Liver (tissue), 9 donors: Measurements from ENCODE around the gene PTPRN2. TPM values are rescaled to one million over a fixed set of nuclear protein-coding genes. Genes with fewer than 3 reads are reported as not detected.

Experiments
- DNase-seq: peaks from one replicate; pipeline ENCODE4 v3.0.0-alpha.2; 2017; ENCODE audit warnings: low spot score
- H3K27ac ChIP-seq, 2 donors: one replicate each; pipeline ENCODE4 v1.7.0; 2013; ENCODE audit warnings: inconsistent platforms in 2 of 2, low read length in 2 of 2, control low read depth in 1 of 2, low read depth in 1 of 2, mild to moderate bottlenecking in 1 of 2
- H3K27me3 ChIP-seq, 4 donors: one replicate each; pipeline versions ENCODE4 v1.6.1 to v1.7.0; 2013; ENCODE audit warnings: low read length in 3 of 4, inconsistent platforms in 1 of 4, mild to moderate bottlenecking in 1 of 4, moderate library complexity in 1 of 4; ENCODE audit not compliant: control insufficient read depth in 4 of 4, insufficient read depth in 4 of 4
- H3K36me3 ChIP-seq, 4 donors: one replicate each; pipeline versions ENCODE4 v1.6.1 to v1.7.0; 2013; ENCODE audit warnings: low read length in 3 of 4, mild to moderate bottlenecking in 3 of 4, low read depth in 1 of 4, moderate library complexity in 1 of 4; ENCODE audit not compliant: control insufficient read depth in 4 of 4, insufficient read depth in 3 of 4
- H3K4me1 ChIP-seq, 4 donors: one replicate each; pipeline versions ENCODE4 v1.6.1 to v1.7.0; 2013; ENCODE audit warnings: low read length in 3 of 4, mild to moderate bottlenecking in 3 of 4, moderate library complexity in 1 of 4; ENCODE audit not compliant: control insufficient read depth in 4 of 4, insufficient read depth in 4 of 4
- H3K4me3 ChIP-seq, 3 donors: one replicate each; pipeline versions ENCODE4 v1.6.1 to v1.7.0; 2013; ENCODE audit warnings: low read length in 3 of 3, control low read depth in 1 of 3, low read depth in 1 of 3, mild to moderate bottlenecking in 1 of 3
- H3K9ac ChIP-seq, 2 donors: one replicate each; pipeline ENCODE4 v1.7.0; 2013; ENCODE audit warnings: low read length in 2 of 2, mild to moderate bottlenecking in 2 of 2, moderate library complexity in 2 of 2, control low read depth in 1 of 2, low read depth in 1 of 2
- H3K9me3 ChIP-seq, 4 donors: one replicate each; pipeline versions ENCODE4 v1.6.1 to v1.7.0; 2013; ENCODE audit warnings: low read length in 3 of 4; ENCODE audit not compliant: control insufficient read depth in 4 of 4
- EGR1 ChIP-seq, 2 donors: IDR thresholded peaks; 2 replicates each; pipeline ENCODE4 v1.6.1; 2016 to 2018; ENCODE audit warnings: antibody characterized with exemption in 2 of 2, low read depth in 2 of 2
- FOXA1 ChIP-seq: IDR thresholded peaks from 2 replicates; pipeline ENCODE4 v1.6.1; 2016; ENCODE audit warnings: antibody characterized with exemption
- FOXA2 ChIP-seq: IDR thresholded peaks from 2 replicates; pipeline ENCODE4 v1.6.1; 2016; ENCODE audit warnings: antibody characterized with exemption
- GABPA ChIP-seq, 2 donors: IDR thresholded peaks in 1 of 2; conservative IDR thresholded peaks in 1 of 2; 2 replicates each; pipeline ENCODE4 v1.6.1; 2016; ENCODE audit warnings: antibody characterized with exemption in 2 of 2, mild to moderate bottlenecking in 1 of 2, moderate library complexity in 1 of 2
- HNF4A ChIP-seq, 2 donors: conservative IDR thresholded peaks; 2 replicates each; pipeline ENCODE4 v1.6.1; 2016; ENCODE audit warnings: antibody characterized with exemption in 2 of 2, mild to moderate bottlenecking in 2 of 2
- HNF4G ChIP-seq: IDR thresholded peaks from 2 replicates; pipeline ENCODE4 v1.6.1; 2016; ENCODE audit warnings: antibody characterized with exemption
- RAD21 ChIP-seq, 2 donors: IDR thresholded peaks; 2 replicates each; pipeline ENCODE4 v1.6.1; 2016; ENCODE audit warnings: antibody characterized with exemption in 2 of 2, mild to moderate bottlenecking in 2 of 2
- REST ChIP-seq: IDR thresholded peaks from 2 replicates; pipeline ENCODE4 v1.6.1; 2016; ENCODE audit warnings: antibody characterized with exemption, mild to moderate bottlenecking
- SP1 ChIP-seq: IDR thresholded peaks from 2 replicates; pipeline ENCODE4 v1.6.1; 2018; ENCODE audit warnings: antibody characterized with exemption, mild to moderate bottlenecking
- TAF1 ChIP-seq: conservative IDR thresholded peaks from 2 replicates; pipeline ENCODE4 v1.6.1; 2016; ENCODE audit warnings: antibody characterized with exemption, mild to moderate bottlenecking
- WGBS: extraction: QIAGEN DNeasy Blood & Tissue Kit; methylation state at CpG from one replicate; pipeline ENCODE4 v1.1.7; 2013; 5-methylcytosine and 5-hydroxymethylcytosine counted together
- polyA plus RNA-seq, 2 donors: library from polyadenylated mRNA; stranded (reverse) in 1 of 2; unstranded in 1 of 2; fragments of 200-250 nt in 1 of 2; fragments of >200 nt in 1 of 2; fragmentation: Nextera tagmentation in 1 of 2; extraction: Ambion mirVana in 1 of 2; gene quantifications; one replicate each; pipeline versions ENCODE4 v1.2.1 to v1.2.3, GENCODE V29; 2013 to 2015
- total RNA-seq, 2 donors: library from RNA; depleted of rRNA; stranded (reverse); fragments of >200 nt; gene quantifications; one replicate each; pipeline ENCODE4 v1.2.3, GENCODE V29; 2014
- TF ChIP-seq, protein P1 (sequence below): IDR thresholded peaks from 2 replicates; pipeline ENCODE4 v1.6.1; 2016; ENCODE audit warnings: antibody characterized with exemption
- TF ChIP-seq, protein P2 (sequence below): fragments of 150-350 bp; IDR thresholded peaks from 2 replicates; pipeline ENCODE4 v1.5.1; 2017; ENCODE audit warnings: improper control_type of control experiment, low read depth, low read length; ENCODE audit not compliant: missing input control
- donor health status: healthy.
- donor health status: healthy.
- donor health status: healthy.
- donor health status: healthy.
- donor health status: healthy.

The PTPRN2 gene
- total and polyA plus RNA-seq, 4 donors = 0.75 to 1.9 (median 1.1) TPM

DNA sequence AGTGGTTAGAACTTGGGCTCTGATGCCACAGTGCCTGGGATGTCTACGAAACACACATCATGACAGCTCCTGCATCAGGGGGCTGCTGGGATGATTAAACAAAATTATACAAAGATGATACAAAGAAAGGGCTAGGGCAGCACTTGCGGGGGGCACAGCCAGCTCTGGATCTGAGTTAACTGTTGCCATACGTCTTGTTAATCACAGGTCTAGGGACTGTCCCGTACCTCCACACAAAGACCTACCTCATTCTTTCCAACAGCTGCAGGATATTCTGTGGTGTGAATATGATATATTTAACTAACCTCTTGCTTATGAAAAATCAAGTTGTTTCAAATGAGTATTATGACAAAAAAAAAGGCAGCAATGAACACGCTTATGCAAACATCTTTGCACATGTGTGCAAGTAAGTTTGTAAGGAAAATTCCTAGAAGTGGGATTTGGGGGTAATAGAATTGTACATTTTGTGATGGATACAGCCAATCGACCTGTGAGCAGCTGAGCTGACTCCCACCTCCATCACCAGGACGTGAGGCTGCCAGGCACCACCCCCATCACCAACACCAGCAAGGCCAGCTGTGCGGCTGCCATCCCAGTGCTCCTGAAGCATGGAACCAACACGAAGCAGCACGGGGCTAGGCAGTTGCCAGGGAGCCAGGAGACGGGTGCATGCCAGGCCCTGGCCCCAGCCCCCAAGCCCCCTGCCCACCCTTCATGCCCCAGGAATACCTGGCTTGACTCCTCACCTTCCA, 23.5 kb downstream of the PTPRN2 start:
- no peak for TF ChIP-seq HNF4G
- no peak for DNase-seq
- H3K9me3 ChIP-seq = no peaks in the 10 kb centered on the region
- H3K27me3 ChIP-seq = peaks cover 0 to 2% (median 0%) of the 10 kb centered on the region in 4 donors
- H3K36me3 ChIP-seq = no peaks in the 10 kb centered on the region
- 76% methylated on average over 11 of the region's 11 CpGs for WGBS
- H3K4me1 ChIP-seq = no peaks in the 10 kb centered on the region
- H3K9ac ChIP-seq = no peak overlapping the region
- no peak overlapping the region for H3K27ac ChIP-seq
- H3K4me3 ChIP-seq = no peak overlapping the region

DNA sequence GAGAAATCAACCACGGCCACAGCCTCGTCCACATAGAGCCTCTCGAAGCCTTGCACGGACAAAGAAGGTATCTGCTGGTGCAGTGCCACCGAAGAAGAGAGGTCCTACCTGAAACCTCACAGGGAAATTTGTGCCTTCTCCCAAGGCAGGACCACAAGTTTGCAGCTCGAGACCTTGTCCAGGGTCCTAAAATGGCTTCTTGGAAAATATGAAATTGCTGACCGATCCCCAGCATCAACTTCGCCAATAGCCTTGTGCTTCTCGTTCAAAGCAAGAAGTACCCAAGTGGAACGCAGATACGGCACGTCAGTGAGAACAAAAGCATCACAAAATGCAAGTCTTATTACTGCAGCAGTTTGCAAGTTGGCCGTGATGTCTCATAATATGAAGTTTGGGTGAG, 24.6 kb downstream of the PTPRN2 start:
- Histone ChIP-seq H3K4me1 (no peaks in the 10 kb centered on the region), H3K36me3 (no peaks in the 10 kb centered on the region), H3K9ac (no peak overlapping the region), H3K27me3 (peaks cover 0 to 2% (median 0%) of the 10 kb centered on the region in 4 donors), H3K4me3 (no peak overlapping the region), H3K9me3 (no peaks in the 10 kb centered on the region), H3K27ac (no peak overlapping the region)
- DNase-seq = no peak
- WGBS = 86% methylated on average over 13 of the region's 13 CpGs
- TF ChIP-seq TAF1 (no peak), SP1 (no peak), FOXA1 (no peak), EGR1 (IDR thresholded peaks at IDR 0.05; ENCODE audit: low read depth in 2 of 2) (no peak), HNF4G (no peak)

GRCh38 chr7:158562517-158562916, 25.1 kb downstream of the PTPRN2 start:
- Histone ChIP-seq H3K27me3 (peaks cover 0 to 2% (median 0%) of the 10 kb centered on the region in 4 donors), H3K9me3 (no peaks in the 10 kb centered on the region), H3K4me1 (no peaks in the 10 kb centered on the region), H3K27ac (no peak overlapping the region), H3K4me3 (no peak overlapping the region), H3K36me3 (no peaks in the 10 kb centered on the region), H3K9ac (no peak overlapping the region)
- 89% methylated on average over 6 of the region's 6 CpGs for WGBS
- DNase-seq = no peak
- TF ChIP-seq, protein P1, sequence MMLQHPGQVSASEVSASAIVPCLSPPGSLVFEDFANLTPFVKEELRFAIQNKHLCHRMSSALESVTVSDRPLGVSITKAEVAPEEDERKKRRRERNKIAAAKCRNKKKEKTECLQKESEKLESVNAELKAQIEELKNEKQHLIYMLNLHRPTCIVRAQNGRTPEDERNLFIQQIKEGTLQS = no peak
- no peak for TF ChIP-seq HNF4A (conservative IDR thresholded peaks at IDR 0.05)
- TF ChIP-seq FOXA1 = no peak
- no peak for TF ChIP-seq FOXA2
- no peak for TF ChIP-seq HNF4G
- TF ChIP-seq RAD21 (IDR thresholded peaks at IDR 0.05) = no peak
- TF ChIP-seq EGR1 (IDR thresholded peaks at IDR 0.05; ENCODE audit: low read depth in 2 of 2) = no peak
- TF ChIP-seq TAF1 = no peak
- no peak for TF ChIP-seq GABPA (IDR thresholded peaks at IDR 0.05 in 1 of 2, conservative IDR thresholded peaks at IDR 0.05 in 1 of 2)
- TF ChIP-seq, protein P2, sequence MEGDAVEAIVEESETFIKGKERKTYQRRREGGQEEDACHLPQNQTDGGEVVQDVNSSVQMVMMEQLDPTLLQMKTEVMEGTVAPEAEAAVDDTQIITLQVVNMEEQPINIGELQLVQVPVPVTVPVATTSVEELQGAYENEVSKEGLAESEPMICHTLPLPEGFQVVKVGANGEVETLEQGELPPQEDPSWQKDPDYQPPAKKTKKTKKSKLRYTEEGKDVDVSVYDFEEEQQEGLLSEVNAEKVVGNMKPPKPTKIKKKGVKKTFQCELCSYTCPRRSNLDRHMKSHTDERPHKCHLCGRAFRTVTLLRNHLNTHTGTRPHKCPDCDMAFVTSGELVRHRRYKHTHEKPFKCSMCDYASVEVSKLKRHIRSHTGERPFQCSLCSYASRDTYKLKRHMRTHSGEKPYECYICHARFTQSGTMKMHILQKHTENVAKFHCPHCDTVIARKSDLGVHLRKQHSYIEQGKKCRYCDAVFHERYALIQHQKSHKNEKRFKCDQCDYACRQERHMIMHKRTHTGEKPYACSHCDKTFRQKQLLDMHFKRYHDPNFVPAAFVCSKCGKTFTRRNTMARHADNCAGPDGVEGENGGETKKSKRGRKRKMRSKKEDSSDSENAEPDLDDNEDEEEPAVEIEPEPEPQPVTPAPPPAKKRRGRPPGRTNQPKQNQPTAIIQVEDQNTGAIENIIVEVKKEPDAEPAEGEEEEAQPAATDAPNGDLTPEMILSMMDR = no peak
- TF ChIP-seq REST = no peak
